ENCODE results near the gene ITM2B.

Gene ITM2B

GRCh38 chr13:48233046-48233888 lies at the start of gene ITM2B:
TSS of gene ITM2B (plus strand) at chr13:48233206. CDS start at chr13:48233361, 155 bp downstream.
- TF ChIP-seq EZH2phosphoT487 (conservative IDR thresholded peaks at IDR 0.05; ENCODE audit: low read length) (no peak), CTCF (IDR thresholded peaks at IDR 0.05; ENCODE audit: insufficient read depth, low read length, poor library complexity, severe bottlenecking) (peak; percentile 61)
- Histone ChIP-seq H3K27me3 (ENCODE audit: low read length) (no peaks in the 10 kb centered on the region), H2AFZ (ENCODE audit: low read depth, low read length, severe bottlenecking) (peak within 1 kb of the TSS; percentile 88), H3K4me2 (ENCODE audit: low read depth, low read length, poor library complexity, severe bottlenecking) (peak within 1 kb of the TSS; percentile 75), H3K9me3 (ENCODE audit: insufficient read depth, low read length) (no peaks in the 10 kb centered on the region), H3K4me3 (ENCODE audit: insufficient read depth, low read length, poor library complexity, severe bottlenecking) (peak within 1 kb of the TSS; percentile 73), H3K36me3 (ENCODE audit: low read length) (no peaks in the 10 kb centered on the region), H3F3A (ENCODE audit: insufficient read depth) (peaks cover 6% of the 10 kb centered on the region; the same call in 1 of the 2 replicates), H3K27ac (ENCODE audit: low read depth, low read length) (0 out of 2 replicates have a peak within 1 kb of the TSS, but pooled peaks have one; percentile 17), H3K9ac (ENCODE audit: low read length) (peak within 1 kb of the TSS; percentile 84), H4K20me1 (ENCODE audit: low read depth, low read length) (no peaks in the 10 kb centered on the region), H3K9me2 (replicated peaks; ENCODE audit: insufficient read depth, low read length) (no peaks in the 10 kb centered on the region), H3K79me2 (ENCODE audit: insufficient read depth, low read length) (no peaks in the 10 kb centered on the region)

- no peaks in the 10 kb centered on the region for H3K79me2 ChIP-seq (ENCODE audit: insufficient read depth, low read length)
- no peak for TF ChIP-seq EZH2phosphoT487 (conservative IDR thresholded peaks at IDR 0.05; ENCODE audit: low read length)
- no peak for TF ChIP-seq CTCF (IDR thresholded peaks at IDR 0.05; ENCODE audit: insufficient read depth, low read length, poor library complexity, severe bottlenecking)
- H3K9ac ChIP-seq (ENCODE audit: low read length), result no peak overlapping the region
- no peak overlapping the region for H3K4me2 ChIP-seq (ENCODE audit: low read depth, low read length, poor library complexity, severe bottlenecking)
- no peak overlapping the region for H3K4me3 ChIP-seq (ENCODE audit: insufficient read depth, low read length, poor library complexity, severe bottlenecking)
- H3K9me2 ChIP-seq (replicated peaks; ENCODE audit: insufficient read depth, low read length), result no peaks in the 10 kb centered on the region
- no peaks in the 10 kb centered on the region for H3K9me3 ChIP-seq (ENCODE audit: insufficient read depth, low read length)
- no peaks in the 10 kb centered on the region for H3K27me3 ChIP-seq (ENCODE audit: low read length)
- H3K27ac ChIP-seq (ENCODE audit: low read depth, low read length), result no peak overlapping the region
- H3F3A ChIP-seq (ENCODE audit: insufficient read depth), result no peaks in the 10 kb centered on the region
- H2AFZ ChIP-seq (ENCODE audit: low read depth, low read length, severe bottlenecking), result no peak overlapping the region
- no peaks in the 10 kb centered on the region for H4K20me1 ChIP-seq (ENCODE audit: low read depth, low read length)
- no peaks in the 10 kb centered on the region for H3K36me3 ChIP-seq (ENCODE audit: low read length)
Measured at GRCh38 chr13:48184260-48184659, 48.7 kb upstream of the ITM2B start.

GRCh38 chr13:48185018-48185417 lies 48.0 kb upstream of the ITM2B start:
- Histone ChIP-seq H3K79me2 (ENCODE audit: insufficient read depth, low read length) (no peaks in the 10 kb centered on the region), H4K20me1 (ENCODE audit: low read depth, low read length) (no peaks in the 10 kb centered on the region), H3K27me3 (ENCODE audit: low read length) (no peaks in the 10 kb centered on the region), H3F3A (ENCODE audit: insufficient read depth) (no peaks in the 10 kb centered on the region), H3K27ac (ENCODE audit: low read depth, low read length) (no peak overlapping the region), H3K9me2 (replicated peaks; ENCODE audit: insufficient read depth, low read length) (no peaks in the 10 kb centered on the region), H3K36me3 (ENCODE audit: low read length) (no peaks in the 10 kb centered on the region), H3K9me3 (ENCODE audit: insufficient read depth, low read length) (no peaks in the 10 kb centered on the region), H3K4me3 (ENCODE audit: insufficient read depth, low read length, poor library complexity, severe bottlenecking) (no peak overlapping the region), H3K4me2 (ENCODE audit: low read depth, low read length, poor library complexity, severe bottlenecking) (no peak overlapping the region), H3K9ac (ENCODE audit: low read length) (no peak overlapping the region), H2AFZ (ENCODE audit: low read depth, low read length, severe bottlenecking) (no peak overlapping the region)
- TF ChIP-seq EZH2phosphoT487 (conservative IDR thresholded peaks at IDR 0.05; ENCODE audit: low read length) (no peak), CTCF (IDR thresholded peaks at IDR 0.05; ENCODE audit: insufficient read depth, low read length, poor library complexity, severe bottlenecking) (no peak)

Measured in SU-DHL-6 (cell line).